GM19372 (cell line): ENCODE results near the gene SLC38A5.

Experiments used
- ATAC-seq: cut with Tn5 transposase; IDR thresholded peaks from one replicate; pipeline ENCODE4 v1.9.1; 2021; ENCODE audit warnings: mild to moderate bottlenecking, low read depth, moderate library complexity; ENCODE audit not compliant: unreplicated experiment

SLC38A5 gene

GRCh38 chrX:48492293-48492910 is 22.3 kb upstream of the SLC38A5 start:
- no peak for ATAC-seq

GRCh38 chrX:48491809-48492208 is 21.7 kb upstream of the SLC38A5 start:
- ATAC-seq = no peak

- no peak for ATAC-seq
Measured at GRCh38 chrX:48490661-48491060, 20.6 kb upstream of the SLC38A5 start.

GRCh38 chrX:48489892-48490291 is 19.8 kb upstream of the SLC38A5 start:
- no peak for ATAC-seq

GRCh38 chrX:48489296-48489695 is 19.2 kb upstream of the SLC38A5 start:
- ATAC-seq = no peak

- ATAC-seq = no peak
Measured at GRCh38 chrX:48488034-48488433, 18.0 kb upstream of the SLC38A5 start.

GRCh38 chrX:48487362-48487798 is 17.3 kb upstream of the SLC38A5 start:
- ATAC-seq = no peak

- no peak for ATAC-seq
Measured at GRCh38 chrX:48482526-48482925, 12.5 kb upstream of the SLC38A5 start.

- no peak for ATAC-seq
Measured at GRCh38 chrX:48480583-48480982, 10.5 kb upstream of the SLC38A5 start.

- ATAC-seq = no peak
Measured at GRCh38 chrX:48480142-48480541, 10.1 kb upstream of the SLC38A5 start.

GRCh38 chrX:48478806-48479205 is 8.7 kb upstream of the SLC38A5 start:
- ATAC-seq = no peak

- ATAC-seq = no peak
Measured at GRCh38 chrX:48477960-48478755, 8.1 kb upstream of the SLC38A5 start.

GRCh38 chrX:48476919-48477318 is 6.9 kb upstream of the SLC38A5 start:
- ATAC-seq = no peak

- ATAC-seq = peak; percentile 91
Measured at GRCh38 chrX:48475774-48476577, 5.9 kb upstream of the SLC38A5 start, which contains the start of gene FTSJ1. Gene FTSJ1 (plus strand): TSS chrX:48476199. CDS start chrX:48478048, 1,849 bp downstream.

GRCh38 chrX:48475296-48475695 is 5.2 kb upstream of the SLC38A5 start:
- no peak for ATAC-seq

GRCh38 chrX:48474581-48474980 is 4.5 kb upstream of the SLC38A5 start:
- ATAC-seq = no peak

- no peak for ATAC-seq
Measured at GRCh38 chrX:48474127-48474526, 4.1 kb upstream of the SLC38A5 start.

GRCh38 chrX:48473704-48473990 is 3.6 kb upstream of the SLC38A5 start:
- no peak for ATAC-seq

GRCh38 chrX:48472851-48473703 is 3.0 kb upstream of the SLC38A5 start:
- ATAC-seq = no peak

- no peak for ATAC-seq
Measured at GRCh38 chrX:48472225-48472624, 2.2 kb upstream of the SLC38A5 start.
